ENCODE data around the gene PMEL.
"Not testable (repeated sequence)": the region's sequence is repeated elsewhere in the genome, so short reads cannot be mapped to it uniquely, and the experiment has no call there.

The PMEL gene

GRCh38 chr12:55982319-55982936 lies 16.6 kb upstream of the PMEL start:
- Histone ChIP-seq H3K9ac (ENCODE audit: low read length) (no peak overlapping the region), H4K20me1 (ENCODE audit: insufficient read depth, low read length) (no peaks in the 10 kb centered on the region), H3K27me3 (ENCODE audit: insufficient read depth, low read length) (no peaks in the 10 kb centered on the region), H3K27ac (ENCODE audit: low read depth, low read length, poor library complexity, severe bottlenecking) (peak overlapping the region; percentile 67), H3K9me2 (ENCODE audit: low read depth, low read length) (no peaks in the 10 kb centered on the region), H3K36me3 (ENCODE audit: insufficient read depth, low read length) (peaks cover 37% of the 10 kb centered on the region), H3K4me3 (ENCODE audit: low read depth, low read length, poor library complexity, severe bottlenecking) (no peak overlapping the region), H3K79me2 (ENCODE audit: insufficient read depth, low read length) (no peaks in the 10 kb centered on the region), H2AFZ (ENCODE audit: low read length) (no peak overlapping the region), H3K4me1 (ENCODE audit: insufficient read depth, low read length, severe bottlenecking) (peaks cover 25% of the 10 kb centered on the region), H3F3A (ENCODE audit: insufficient read depth, low read length) (no peaks in the 10 kb centered on the region), H3K4me2 (ENCODE audit: low read length) (peak overlapping the region; percentile 10; the same call in 1 of the 2 replicates), H3K9me3 (ENCODE audit: low read length) (no peaks in the 10 kb centered on the region)
- TF ChIP-seq CTCF (IDR thresholded peaks at IDR 0.05; ENCODE audit: low read length) (no peak), EZH2 (IDR thresholded peaks at IDR 0.05; ENCODE audit: borderline replicate concordance, low read length) (no peak)

GRCh38 chr12:55981882-55982281 lies 16.0 kb upstream of the PMEL start:
- not testable (repeated sequence) for H3F3A ChIP-seq (ENCODE audit: insufficient read depth, low read length); H4K20me1 ChIP-seq (ENCODE audit: insufficient read depth, low read length); H3K79me2 ChIP-seq (ENCODE audit: insufficient read depth, low read length); H3K27me3 ChIP-seq (ENCODE audit: insufficient read depth, low read length); H3K9me2 ChIP-seq (ENCODE audit: low read depth, low read length); H2AFZ ChIP-seq (ENCODE audit: low read length); H3K9me3 ChIP-seq (ENCODE audit: low read length); H3K9ac ChIP-seq (ENCODE audit: low read length); H3K4me3 ChIP-seq (ENCODE audit: low read depth, low read length, poor library complexity, severe bottlenecking); H3K27ac ChIP-seq (ENCODE audit: low read depth, low read length, poor library complexity, severe bottlenecking); H3K4me2 ChIP-seq (ENCODE audit: low read length)
- H3K36me3 ChIP-seq (ENCODE audit: insufficient read depth, low read length), result peaks cover 32% of the 10 kb centered on the region; the same call in 1 of the 2 replicates
- H3K4me1 ChIP-seq (ENCODE audit: insufficient read depth, low read length, severe bottlenecking), result peaks cover 25% of the 10 kb centered on the region

GRCh38 chr12:55979069-55979468 lies 13.2 kb upstream of the PMEL start:
- Histone ChIP-seq H3K36me3 (ENCODE audit: insufficient read depth, low read length) (peaks cover 23% of the 10 kb centered on the region; the same call in 1 of the 2 replicates), H4K20me1 (ENCODE audit: insufficient read depth, low read length) (no peaks in the 10 kb centered on the region), H3K79me2 (ENCODE audit: insufficient read depth, low read length) (peaks cover 12% of the 10 kb centered on the region)

More at GRCh38 chr12:55979069-55979468, 13.2 kb upstream of the PMEL start:
- Histone ChIP-seq H2AFZ (ENCODE audit: low read length) (no peak overlapping the region), H3K4me1 (ENCODE audit: insufficient read depth, low read length, severe bottlenecking) (peaks cover 34% of the 10 kb centered on the region), H3K9me2 (ENCODE audit: low read depth, low read length) (no peaks in the 10 kb centered on the region), H3K27ac (ENCODE audit: low read depth, low read length, poor library complexity, severe bottlenecking) (no peak overlapping the region), H3K4me3 (ENCODE audit: low read depth, low read length, poor library complexity, severe bottlenecking) (no peak overlapping the region), H3K9ac (ENCODE audit: low read length) (no peak overlapping the region), H3K27me3 (ENCODE audit: insufficient read depth, low read length) (no peaks in the 10 kb centered on the region), H3K9me3 (ENCODE audit: low read length) (no peaks in the 10 kb centered on the region), H3K4me2 (ENCODE audit: low read length) (no peak overlapping the region), H3F3A (ENCODE audit: insufficient read depth, low read length) (no peaks in the 10 kb centered on the region)
- TF ChIP-seq CTCF (IDR thresholded peaks at IDR 0.05; ENCODE audit: low read length) (no peak), EZH2 (IDR thresholded peaks at IDR 0.05; ENCODE audit: borderline replicate concordance, low read length) (no peak)

Data from OCI-LY1 (cell line).